GM18502 (cell line): ENCODE results near the gene PSORS1C1.

ENCODE experiments used
- ATAC-seq: cut with Tn5 transposase; IDR thresholded peaks from one replicate; pipeline ENCODE4 v1.9.1; 2021; ENCODE audit warnings: mild to moderate bottlenecking; ENCODE audit not compliant: unreplicated experiment, poor library complexity

The PSORS1C1 gene

GRCh38 chr6:31125162-31125561, 10.6 kb downstream of the PSORS1C1 start:
- no peak for ATAC-seq

GRCh38 chr6:31125586-31126363, 11.2 kb downstream of the PSORS1C1 start:
- ATAC-seq = no peak

- ATAC-seq = no peak
Observed at GRCh38 chr6:31126396-31127175, 12.0 kb downstream of the PSORS1C1 start.

DNA sequence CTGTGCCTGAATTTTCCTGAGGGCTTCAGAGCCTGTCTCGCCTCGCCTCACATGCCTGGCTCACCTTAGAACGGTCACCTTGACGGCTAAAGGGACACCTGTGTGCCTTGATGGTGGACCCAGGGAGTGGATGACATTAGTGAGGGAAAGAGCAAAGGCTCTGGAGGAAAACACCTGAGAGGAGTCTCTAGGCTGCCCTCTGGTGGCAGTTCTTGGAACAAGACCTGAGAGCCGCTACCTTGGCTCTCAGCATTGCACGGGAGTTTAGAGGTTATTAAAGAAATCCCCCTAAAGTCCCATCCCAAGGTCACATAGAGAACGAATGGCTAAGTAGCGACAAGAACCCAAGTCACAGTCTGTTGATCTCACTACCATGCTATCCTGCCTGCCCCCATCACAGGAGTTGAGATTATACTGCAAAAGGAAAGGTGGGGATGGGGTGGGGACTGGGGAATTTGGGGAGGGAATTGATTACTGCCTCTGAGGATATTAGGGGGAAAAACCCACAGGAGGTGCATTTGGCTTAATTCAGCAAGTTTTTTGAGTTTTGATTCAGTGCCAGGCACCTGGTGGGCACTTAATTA, 13.6 kb downstream of the PSORS1C1 start:
- ATAC-seq = no peak

GRCh38 chr6:31129130-31129529, 14.5 kb downstream of the PSORS1C1 start:
- no peak for ATAC-seq

DNA sequence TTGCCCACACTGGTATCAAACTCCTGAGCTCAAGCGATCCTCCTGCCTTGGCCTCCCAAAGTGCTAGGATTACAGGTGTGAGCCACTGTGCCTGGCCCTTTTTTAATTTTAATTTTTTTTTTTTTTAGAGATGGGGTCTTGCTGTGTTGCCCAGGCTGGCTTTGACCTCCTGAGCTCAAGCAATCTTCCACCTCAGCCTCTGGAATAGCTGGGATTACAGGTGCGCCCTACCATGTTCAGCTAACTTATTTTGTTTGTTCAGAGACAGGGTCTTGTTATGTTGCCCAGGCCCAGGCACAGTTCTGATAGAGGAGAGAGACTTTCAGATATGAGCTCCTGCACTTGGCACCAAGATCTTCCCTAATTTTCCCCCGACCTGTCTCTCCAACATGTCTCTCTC, 16.2 kb downstream of the PSORS1C1 start:
- ATAC-seq = no peak

DNA sequence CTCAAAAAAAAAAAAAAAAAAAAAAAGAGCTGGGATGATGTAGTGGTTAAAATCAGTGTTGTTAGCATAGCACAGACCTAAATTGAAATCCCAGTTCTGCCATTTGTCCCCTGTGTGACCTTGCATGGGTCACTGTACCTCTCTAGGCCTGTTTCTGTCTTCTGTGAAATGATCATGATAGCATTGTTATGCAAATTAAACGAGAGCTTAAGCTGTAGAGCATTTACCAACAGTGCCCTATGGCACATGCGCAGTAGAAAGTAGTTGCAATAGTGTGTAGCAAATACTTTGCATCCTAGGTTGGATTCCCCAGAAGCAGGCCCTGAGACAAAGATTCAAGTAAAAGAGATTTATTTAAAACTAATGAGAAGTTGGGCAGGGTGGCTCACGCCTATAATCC, 17.0 kb downstream of the PSORS1C1 start:
- ATAC-seq = no peak

GRCh38 chr6:31132806-31133205, 18.2 kb downstream of the PSORS1C1 start:
- ATAC-seq = no peak

GRCh38 chr6:31135710-31136109, 21.1 kb downstream of the PSORS1C1 start:
- no peak for ATAC-seq

GRCh38 chr6:31138982-31139381, 24.4 kb downstream of the PSORS1C1 start, which contains the start of gene PSORS1C2:
TSS of gene PSORS1C2 (minus strand) at chr6:31139066. CDS start at chr6:31139026, 40 bp downstream.
- no peak for ATAC-seq

DNA sequence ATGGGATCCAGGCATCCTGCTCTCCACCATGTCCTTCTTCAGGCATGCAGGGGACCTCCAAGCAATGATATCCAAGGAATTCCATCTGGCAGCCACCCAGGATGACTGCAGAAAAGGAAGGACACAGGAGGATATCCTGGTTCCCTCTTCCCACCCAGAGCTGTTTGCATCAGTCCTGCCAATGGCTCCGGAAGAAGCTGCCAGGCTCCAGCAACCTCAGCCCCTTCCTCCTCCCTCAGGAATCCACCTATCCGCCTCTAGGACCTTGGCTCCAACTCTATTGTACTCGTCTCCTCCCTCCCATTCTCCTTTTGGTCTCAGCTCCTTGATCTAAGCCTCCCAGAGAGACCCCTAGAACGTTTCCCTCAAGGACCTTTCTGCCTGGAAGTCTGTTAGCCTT, 25.0 kb downstream of the PSORS1C1 start:
- no peak for ATAC-seq

GRCh38 chr6:31140643-31141042, 26.0 kb downstream of the PSORS1C1 start:
- ATAC-seq = no peak

GRCh38 chr6:31142361-31142761, 27.8 kb downstream of the PSORS1C1 start:
- no peak for ATAC-seq

GRCh38 chr6:31143148-31143547, 28.5 kb downstream of the PSORS1C1 start:
- ATAC-seq = no peak

DNA sequence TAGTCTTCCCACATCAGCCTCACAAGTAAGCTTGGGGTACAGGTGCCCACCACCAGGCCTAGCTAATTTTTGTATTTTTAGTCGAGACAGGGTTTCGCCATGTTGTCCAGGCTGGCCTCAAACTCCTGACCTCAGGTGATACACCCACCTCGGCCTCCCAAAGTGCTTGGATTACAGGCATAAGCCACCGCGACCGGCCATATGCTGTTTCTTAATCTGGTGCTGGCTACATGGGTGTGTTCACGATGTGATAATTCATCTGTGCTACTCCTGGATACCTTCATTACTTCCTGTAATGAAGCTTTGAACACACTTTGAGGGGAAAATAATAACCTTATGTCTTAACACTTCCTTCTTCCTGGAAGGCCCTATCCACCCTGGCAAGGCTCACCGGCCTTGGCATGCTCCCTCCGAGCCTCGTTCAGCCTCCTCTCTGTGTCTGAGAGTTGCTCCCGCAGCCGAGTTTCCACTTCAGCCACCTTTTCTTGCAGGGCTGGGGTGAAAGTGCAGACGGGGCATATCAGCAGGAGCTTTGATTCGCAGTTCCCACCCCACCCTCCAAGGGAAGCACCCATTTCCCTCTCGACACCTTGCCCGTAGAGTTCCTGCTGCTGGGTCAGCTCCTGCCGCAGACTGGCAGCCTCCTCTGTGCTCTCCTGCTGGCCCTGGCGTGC, 29.8 kb downstream of the PSORS1C1 start:
- no peak for ATAC-seq

DNA sequence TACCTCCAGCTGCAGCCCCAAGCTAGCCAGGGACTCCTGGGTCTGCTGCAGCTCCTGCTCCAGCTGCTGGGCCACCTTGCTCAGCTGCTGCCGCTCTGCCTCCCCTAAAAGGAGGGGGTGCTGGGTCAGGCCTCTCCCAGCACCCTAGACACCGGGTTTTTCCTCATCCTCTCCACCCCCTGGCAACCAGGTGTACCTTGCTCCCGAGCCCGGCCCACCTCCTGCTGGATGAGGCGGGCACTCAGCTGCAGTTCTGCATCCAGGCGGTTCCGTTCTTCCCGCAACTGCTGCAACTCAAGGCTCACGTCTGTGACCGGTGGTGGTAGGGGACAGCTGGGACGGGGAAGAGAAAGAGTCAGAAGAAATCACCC, 30.4 kb downstream of the PSORS1C1 start:
- no peak for ATAC-seq

- ATAC-seq = no peak
Observed at GRCh38 chr6:31145386-31145785, 30.8 kb downstream of the PSORS1C1 start.

DNA sequence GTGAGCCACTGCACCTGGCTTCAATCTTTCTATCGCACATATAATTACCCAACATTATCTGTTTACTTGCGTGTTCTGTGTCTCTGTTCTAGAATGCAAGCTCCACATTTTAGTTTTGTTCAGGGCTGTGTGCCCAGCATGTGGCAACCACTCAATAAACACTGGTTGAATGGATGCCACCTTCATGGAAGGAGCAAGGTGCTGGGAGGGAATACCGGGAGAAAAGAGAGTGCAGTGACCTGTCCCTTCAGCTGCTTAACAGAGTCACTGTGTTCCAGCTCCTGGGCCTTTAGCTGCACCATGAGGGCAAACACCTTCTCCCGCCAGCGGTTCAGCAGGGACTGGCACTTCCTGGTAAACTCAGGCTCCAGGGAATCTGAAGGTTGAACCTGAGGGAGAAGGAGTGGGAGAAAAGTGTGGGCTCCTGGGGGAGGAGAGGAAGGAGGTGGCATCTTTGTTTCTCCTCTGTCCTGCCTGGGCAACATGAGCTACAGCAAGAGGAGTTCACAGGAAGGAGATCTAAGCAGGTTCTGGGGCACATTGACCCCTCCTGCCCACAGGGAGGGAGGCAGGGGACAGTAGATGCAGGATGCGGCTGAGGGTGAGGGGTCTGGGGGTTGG, 35.3 kb downstream of the PSORS1C1 start:
- ATAC-seq = no peak

GRCh38 chr6:31152781-31153180, 38.2 kb downstream of the PSORS1C1 start:
- no peak for ATAC-seq

DNA sequence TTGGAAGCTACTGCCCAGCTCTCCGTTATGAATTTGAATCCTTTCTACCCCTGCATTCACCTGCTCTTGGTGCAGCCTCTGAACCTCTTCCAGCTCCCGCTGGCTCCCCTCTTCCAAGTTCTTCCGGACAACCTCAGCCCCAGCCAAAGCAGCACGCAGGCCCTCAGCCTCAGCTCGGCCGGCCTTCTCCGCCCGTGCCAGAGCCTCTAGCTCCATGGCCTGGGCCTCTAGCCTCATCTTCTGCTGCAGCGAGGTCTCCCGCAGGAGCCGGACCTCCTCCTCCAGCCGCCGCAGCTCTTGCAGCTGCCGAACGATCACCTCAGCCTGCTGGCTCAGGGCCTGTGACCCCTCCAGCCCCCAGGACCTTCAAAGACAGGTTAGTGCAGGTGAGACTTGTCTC, 39.8 kb downstream of the PSORS1C1 start:
- ATAC-seq = no peak
